Activated naive CD4-positive, alpha-beta T cell treated with anti-CD3 and anti-CD28 coated beads, Interleukin-2, amount 50 U/mL, for 16 hours (primary cell): ENCODE data around the gene FAM120AOS.

Source experiments
- DNase-seq: peaks from one replicate; pipeline ENCODE4 v3.0.0-alpha.2; 2020

FAM120AOS gene

GRCh38 chr9:93436655-93437407, 16.6 kb downstream of the FAM120AOS start:
- DNase-seq: no peak

- DNase-seq: no peak
These were observed 17.2 kb downstream of the FAM120AOS start for GRCh38 chr9:93436218-93436617.

- DNase-seq: no peak
These were observed 18.0 kb downstream of the FAM120AOS start for GRCh38 chr9:93435386-93435785.

DNA sequence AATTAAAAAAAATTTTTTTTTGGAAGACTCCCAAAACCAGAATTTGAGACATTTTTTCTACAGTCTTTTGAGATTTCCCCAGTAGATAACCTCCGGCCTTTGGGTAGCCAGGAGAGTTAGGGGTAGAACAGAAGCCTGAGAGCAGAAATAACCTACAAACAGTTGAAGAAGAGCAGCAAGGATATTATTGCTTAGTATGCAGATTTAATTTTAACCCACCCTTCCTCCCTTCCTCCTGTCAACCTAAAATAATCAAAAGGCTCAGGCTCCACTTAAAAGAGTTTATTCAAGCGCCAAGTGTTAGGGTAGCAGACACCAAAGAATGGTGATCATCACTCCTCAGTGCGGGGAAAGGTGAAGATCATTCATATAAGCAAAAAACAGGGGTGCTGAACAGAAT, 19.3 kb downstream of the FAM120AOS start:
- DNase-seq: no peak

DNA sequence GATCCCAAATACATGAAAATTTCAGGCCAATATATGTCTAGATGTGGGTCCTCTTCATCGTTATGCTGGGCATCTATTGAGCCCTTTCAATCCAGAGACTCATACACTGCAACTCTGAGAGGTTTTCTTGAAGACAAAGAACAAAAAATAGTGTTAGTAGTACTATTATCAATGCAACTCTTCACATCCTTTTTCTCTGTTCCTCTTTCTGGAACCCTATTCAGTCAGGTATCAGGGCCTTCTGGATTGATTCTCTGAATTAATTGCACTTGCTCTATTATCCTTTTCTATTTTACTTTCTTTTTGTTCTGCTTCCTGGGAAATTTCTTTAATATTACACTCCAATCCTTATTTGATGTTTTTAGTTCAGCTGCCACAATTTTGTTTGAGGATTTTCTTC, 20.4 kb downstream of the FAM120AOS start:
- DNase-seq: no peak

- no peak for DNase-seq
These were observed 21.8 kb downstream of the FAM120AOS start for GRCh38 chr9:93431539-93432105.

GRCh38 chr9:93427655-93428379, 25.6 kb downstream of the FAM120AOS start:
- no peak for DNase-seq

GRCh38 chr9:93422977-93423616, 30.3 kb downstream of the FAM120AOS start:
- no peak for DNase-seq

DNA sequence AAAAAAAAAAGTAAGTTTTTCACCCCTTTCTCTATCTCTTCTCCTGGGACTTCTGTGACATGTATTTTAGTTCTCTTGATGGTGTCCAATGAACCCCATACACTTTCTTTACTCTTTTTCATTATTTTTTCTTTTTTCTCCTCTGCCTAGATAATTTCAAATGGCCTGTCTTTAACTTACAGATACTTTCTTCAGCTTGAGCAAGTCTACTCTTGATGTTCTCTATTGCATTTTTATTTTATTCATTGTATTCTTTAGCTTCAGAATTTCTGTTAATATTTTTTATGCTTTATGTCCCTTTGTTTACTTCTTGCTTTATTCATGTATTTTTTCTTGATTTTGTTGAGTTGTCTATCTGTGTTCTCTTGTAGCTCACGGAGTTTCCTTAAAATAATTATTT, 34.4 kb downstream of the FAM120AOS start:
- no peak for DNase-seq

DNA sequence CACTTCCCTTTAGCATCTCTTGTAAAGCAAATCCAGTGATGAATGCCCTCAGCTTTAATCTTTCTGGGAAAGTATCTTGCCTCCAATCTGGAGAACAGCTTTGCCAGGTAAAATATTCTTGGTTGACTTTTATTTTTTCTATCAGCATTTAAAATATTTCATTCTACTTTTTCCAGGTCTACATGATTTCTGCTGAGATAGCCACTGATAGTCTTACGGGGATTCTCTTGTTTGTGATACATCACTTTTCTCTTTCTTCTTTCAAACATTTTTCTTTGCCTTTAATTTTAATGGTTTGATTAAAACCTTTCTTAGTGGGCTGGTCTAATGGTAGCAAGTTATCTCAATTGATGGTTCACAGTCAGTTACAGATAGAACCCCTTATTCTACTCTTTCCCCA, 35.8 kb downstream of the FAM120AOS start:
- DNase-seq: no peak

DNA sequence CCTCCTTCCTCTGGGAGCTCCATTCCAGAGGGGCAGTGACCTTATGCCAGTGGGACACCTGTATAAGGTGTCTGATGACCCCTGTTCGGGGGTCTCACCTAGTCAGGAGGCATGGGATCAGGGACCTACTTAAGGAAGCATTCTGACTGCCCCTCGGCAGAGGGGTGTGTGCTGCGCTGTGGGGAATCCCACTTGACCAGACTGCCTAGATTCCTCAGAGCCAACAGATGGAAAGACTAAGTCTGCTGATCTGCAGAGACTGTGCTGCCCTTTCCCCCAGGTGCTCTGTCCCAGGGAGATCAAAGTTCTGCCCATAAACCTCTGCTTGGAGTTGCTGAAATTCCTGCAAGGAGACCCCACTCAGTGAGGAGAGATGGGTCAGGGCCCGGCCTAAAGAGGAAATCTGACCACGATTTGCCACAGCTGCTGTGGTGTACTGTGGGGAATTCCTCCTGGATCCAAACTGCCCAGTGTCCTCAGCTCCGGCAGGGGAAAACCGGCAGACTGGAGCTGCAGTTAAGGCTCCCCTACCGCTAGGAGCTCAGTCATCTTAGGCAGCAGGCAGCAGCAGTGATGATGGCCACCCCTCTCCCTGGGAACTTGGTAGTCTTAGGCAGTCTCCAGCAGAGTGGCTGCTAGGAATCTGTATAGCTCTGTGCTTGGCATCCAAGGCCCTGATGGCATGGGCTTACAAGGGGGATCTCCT, 36.7 kb downstream of the FAM120AOS start:
- DNase-seq: no peak

DNA sequence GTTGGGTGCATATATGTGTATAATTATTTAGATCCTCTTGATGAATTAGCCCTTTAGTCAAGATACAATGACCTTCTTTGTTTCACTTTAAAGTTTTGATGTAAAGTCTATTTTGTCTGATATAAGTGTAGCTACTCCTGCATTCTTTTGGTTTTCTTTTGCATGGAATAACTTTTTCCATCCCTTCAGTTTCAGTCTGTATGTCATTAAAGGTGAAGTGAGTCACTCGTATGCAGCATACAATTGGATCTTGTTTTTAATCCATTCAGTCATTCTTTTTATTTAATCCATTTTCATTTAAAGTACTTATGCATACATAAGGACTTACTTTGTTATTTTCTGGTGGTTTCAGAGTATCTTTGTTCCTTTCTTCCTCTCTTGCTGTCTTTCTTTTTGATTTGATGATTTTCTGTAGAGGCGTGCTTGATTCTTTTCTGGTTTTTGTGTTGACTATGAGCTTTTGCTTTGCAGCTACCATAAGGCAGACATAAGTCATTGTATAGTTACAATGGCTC, 38.1 kb downstream of the FAM120AOS start:
- no peak for DNase-seq

DNA sequence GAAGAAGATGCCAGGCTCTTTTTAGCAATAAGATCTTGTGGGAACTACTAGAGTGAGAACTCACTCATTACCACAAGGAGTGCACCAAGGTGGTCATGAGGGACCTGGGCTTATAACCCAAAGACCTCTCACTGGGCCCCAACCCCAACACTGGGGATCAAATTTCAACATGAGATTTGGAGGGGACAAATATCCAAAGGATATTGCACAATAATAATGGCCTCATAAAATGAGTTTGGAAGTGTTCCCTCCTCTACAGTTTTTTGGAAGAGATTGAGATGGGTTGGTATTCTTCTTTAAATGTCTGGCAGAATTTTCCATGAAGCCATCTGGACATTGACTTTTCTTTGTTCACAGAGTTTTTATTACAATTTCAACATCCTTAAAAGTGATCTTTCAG, 39.9 kb downstream of the FAM120AOS start:
- no peak for DNase-seq

DNA sequence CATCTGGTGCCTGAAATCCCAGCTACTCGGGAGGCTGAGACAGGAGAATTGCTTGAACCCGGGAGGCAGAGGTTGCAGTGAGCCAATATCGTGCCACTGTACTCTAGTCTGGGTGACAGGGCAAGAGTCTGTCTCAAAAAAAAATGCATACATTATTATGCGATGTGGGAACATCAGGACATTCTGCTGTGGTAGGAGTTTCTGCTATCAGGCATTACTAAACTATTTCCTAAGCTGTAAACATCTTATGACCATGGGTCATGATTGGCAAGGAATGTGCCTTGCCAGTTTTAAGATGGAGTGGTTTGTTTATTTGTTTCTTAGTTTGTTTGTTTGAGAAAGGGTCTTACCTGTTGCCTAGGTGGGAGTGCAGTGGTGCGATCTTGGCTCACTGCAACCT, 47.0 kb downstream of the FAM120AOS start:
- no peak for DNase-seq

DNA sequence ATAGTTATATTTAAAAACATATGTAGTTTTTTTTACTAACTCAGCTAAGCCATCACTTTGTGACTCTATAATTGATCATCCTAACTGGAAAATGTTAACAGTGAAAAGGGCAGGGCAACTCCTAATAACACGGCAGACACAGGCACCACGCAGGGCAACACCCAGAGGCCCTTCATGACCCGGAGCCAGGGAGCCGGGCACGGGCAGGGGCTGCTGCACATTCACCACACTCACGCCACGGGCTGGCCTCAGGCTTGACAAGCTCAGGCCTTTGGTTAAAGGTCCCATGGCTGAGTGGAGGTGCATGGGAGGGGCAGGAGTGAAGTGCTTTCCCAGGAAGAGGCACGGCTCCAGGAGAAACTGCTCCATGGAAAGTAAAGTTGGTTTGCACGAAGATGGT, 54.9 kb downstream of the FAM120AOS start:
- DNase-seq: no peak

DNA sequence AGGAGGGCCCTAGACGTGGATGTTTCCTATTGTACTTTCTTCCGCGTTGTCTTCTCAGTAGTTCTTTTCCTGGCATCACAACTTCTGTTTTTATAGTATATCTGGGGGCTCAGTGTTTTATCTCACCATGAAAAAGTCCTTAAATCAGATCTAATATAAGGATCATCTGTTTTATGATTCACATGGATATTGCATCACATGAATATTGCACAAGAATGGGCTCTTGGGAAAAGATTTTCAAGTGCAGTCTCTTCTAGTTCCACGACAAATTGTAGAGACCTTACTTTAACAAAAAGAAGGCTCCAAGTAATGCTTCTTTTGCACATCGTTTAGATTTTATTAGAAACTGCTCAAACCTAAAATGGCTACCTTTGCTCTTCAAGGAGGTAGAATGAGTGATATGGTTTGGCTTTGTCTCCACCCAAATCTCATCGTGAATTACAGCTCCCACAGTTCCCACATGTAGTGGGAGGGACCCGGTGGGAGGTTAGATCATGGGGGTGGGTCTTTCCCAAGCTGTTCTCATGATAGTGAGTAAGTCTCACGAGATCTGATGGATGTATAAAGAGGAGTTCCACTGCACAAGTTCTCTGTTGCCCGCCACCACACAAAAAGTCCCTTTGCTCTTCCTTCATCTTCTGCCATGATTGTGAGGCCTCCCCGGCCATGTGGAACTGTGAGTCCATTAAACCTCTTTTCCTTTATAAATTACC, 55.6 kb downstream of the FAM120AOS start:
- no peak for DNase-seq
